Measurements from ENCODE around the gene SVEP1. TPM values are rescaled to one million over a fixed set of nuclear protein-coding genes. Genes with fewer than 3 reads are reported as not detected.

Gene SVEP1
- total and polyA plus RNA-seq, 8 donors = 0.43 to 64.4 (median 8.4) TPM

GRCh38 chr9:110605565-110605964 lies 26.0 kb upstream of the SVEP1 start:
- WGBS, 5 donors = 70 to 91% (median 78%) methylated on average over 4 of the region's 4 CpGs
- H3K4me3 ChIP-seq = no peak overlapping the region
- H3K27ac ChIP-seq = no peak overlapping the region
- no peak for DNase-seq
- TF ChIP-seq EP300 (IDR thresholded peaks at IDR 0.05) = no peak
- no peak for TF ChIP-seq POLR2AphosphoS5 (IDR thresholded peaks at IDR 0.05)
- no peak for TF ChIP-seq POLR2A (IDR thresholded peaks at IDR 0.05)
- no peak for TF ChIP-seq CTCF (IDR thresholded peaks at IDR 0.05)
- H3K4me1 ChIP-seq = no peaks in the 10 kb centered on the region
- H3K27me3 ChIP-seq = no peaks in the 10 kb centered on the region
- intact Hi-C loops (cut with DNase I; ENCODE audit: low total_unique reads) = no loop called here
- no peaks in the 10 kb centered on the region for H3K36me3 ChIP-seq
- H3K9me3 ChIP-seq = no peaks in the 10 kb centered on the region

GRCh38 chr9:110604171-110604601 lies 24.6 kb upstream of the SVEP1 start:
- Histone ChIP-seq H3K36me3 (no peaks in the 10 kb centered on the region), H3K9me3 (no peaks in the 10 kb centered on the region), H3K4me1 (no peaks in the 10 kb centered on the region), H3K27me3 (no peaks in the 10 kb centered on the region), H3K27ac (no peak overlapping the region), H3K4me3 (no peak overlapping the region)
- no peak for DNase-seq
- intact Hi-C loops (cut with DNase I; ENCODE audit: low total_unique reads) = no loop called here
- 77 to 92% (median 85%) methylated on average over 5 of the region's 5 CpGs for WGBS, 5 donors
- no peak for TF ChIP-seq EP300 (IDR thresholded peaks at IDR 0.05)
- no peak for TF ChIP-seq POLR2AphosphoS5 (IDR thresholded peaks at IDR 0.05)
- no peak for TF ChIP-seq POLR2A (IDR thresholded peaks at IDR 0.05)
- TF ChIP-seq CTCF (IDR thresholded peaks at IDR 0.05) = no peak

DNA sequence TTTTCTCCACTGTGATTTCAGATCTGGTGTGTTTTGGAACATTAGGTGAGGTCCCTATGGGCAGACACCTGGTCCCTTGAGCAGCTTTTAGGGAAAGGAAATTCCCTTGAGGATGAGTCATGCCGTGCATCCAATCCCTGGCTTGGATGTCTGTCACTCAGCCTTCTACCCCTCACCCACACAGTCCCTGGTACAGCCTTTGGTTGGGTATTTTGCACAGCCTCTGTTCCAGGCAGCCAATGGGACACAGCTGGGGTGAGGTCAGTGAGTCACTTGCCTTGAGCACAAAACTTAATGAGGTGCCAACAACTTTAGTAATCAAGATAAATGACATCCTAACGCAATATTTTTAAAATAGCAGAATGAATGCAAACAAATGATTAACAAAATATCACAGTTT lies 22.7 kb upstream of the SVEP1 start:
- H3K4me1 ChIP-seq = no peaks in the 10 kb centered on the region
- intact Hi-C loops (cut with DNase I; ENCODE audit: low total_unique reads) = no loop called here
- H3K9me3 ChIP-seq = no peaks in the 10 kb centered on the region
- H3K4me3 ChIP-seq = no peak overlapping the region
- TF ChIP-seq EP300 (IDR thresholded peaks at IDR 0.05) (no peak), CTCF (IDR thresholded peaks at IDR 0.05) (no peak), POLR2A (IDR thresholded peaks at IDR 0.05) (no peak), POLR2AphosphoS5 (IDR thresholded peaks at IDR 0.05) (no peak)
- H3K27ac ChIP-seq = no peak overlapping the region
- 51 to 71% (median 62%) methylated on average over 2 of the region's 2 CpGs for WGBS, 5 donors
- no peaks in the 10 kb centered on the region for H3K36me3 ChIP-seq
- peaks cover 0 to 6% (median 0%) of the 10 kb centered on the region in 3 donors for H3K27me3 ChIP-seq
- no peak for DNase-seq

- intact Hi-C loops (cut with DNase I; ENCODE audit: low total_unique reads) = no loop called here
- Histone ChIP-seq H3K27me3 (peaks cover 0 to 11% (median 0%) of the 10 kb centered on the region in 3 donors), H3K4me3 (no peak overlapping the region), H3K9me3 (no peaks in the 10 kb centered on the region), H3K27ac (no peak overlapping the region), H3K36me3 (no peaks in the 10 kb centered on the region), H3K4me1 (no peaks in the 10 kb centered on the region)
- DNase-seq = no peak
- WGBS, 5 donors = 74 to 86% (median 82%) methylated on average over 4 of the region's 4 CpGs
- TF ChIP-seq POLR2A (IDR thresholded peaks at IDR 0.05) = no peak
- no peak for TF ChIP-seq POLR2AphosphoS5 (IDR thresholded peaks at IDR 0.05)
- TF ChIP-seq EP300 (IDR thresholded peaks at IDR 0.05) = no peak
- TF ChIP-seq CTCF (IDR thresholded peaks at IDR 0.05) = no peak
These were observed 21.6 kb upstream of the SVEP1 start for GRCh38 chr9:110601098-110601497.
